ENCODE results near the gene CELSR1. TPM values are rescaled to one million over a fixed set of nuclear protein-coding genes. Genes with fewer than 3 reads are reported as not detected.

CELSR1 gene
- total RNA-seq, 1 experiment from 2014 or later, result 30.7 TPM

DNA sequence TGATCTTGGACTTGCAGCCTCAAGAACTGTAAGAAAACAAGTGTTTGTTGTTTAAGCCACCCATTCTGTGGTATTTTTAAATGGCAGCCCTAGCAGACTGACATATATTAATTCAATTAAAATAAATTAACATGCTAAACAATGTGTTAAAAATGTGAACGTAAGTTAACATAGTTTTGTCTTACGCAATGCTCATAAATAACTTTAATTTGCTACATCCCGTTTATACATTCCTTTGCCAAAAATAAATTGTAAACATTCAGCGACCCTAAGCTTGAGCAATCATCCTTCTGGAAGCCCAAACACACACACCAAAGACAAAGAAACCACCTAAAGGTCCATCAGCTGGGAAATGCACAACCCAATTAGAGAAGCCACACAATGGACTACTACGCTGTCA lies 70.4 kb downstream of the CELSR1 start:
- no TSS peak for BruUV-seq (replicated peaks)
- Histone ChIP-seq H3K4me1 (ENCODE audit: control insufficient read depth, insufficient read depth, low read length) (no peaks in the 10 kb centered on the region), H3K36me3 (ENCODE audit: control insufficient read depth, insufficient read depth, low read length) (no peaks in the 10 kb centered on the region), H3K27me3 (ENCODE audit: control insufficient read depth, insufficient read depth, low read length) (no peaks in the 10 kb centered on the region), H3K4me3 (ENCODE audit: low read depth in 2 of 2, low read length in 2 of 2) (no peak overlapping the region), H3K27ac (ENCODE audit: low read length) (no peak overlapping the region), H3K9me3 (ENCODE audit: control insufficient read depth, insufficient read depth, low read depth, low read length) (no peaks in the 10 kb centered on the region)
- TF ChIP-seq, protein P1, sequence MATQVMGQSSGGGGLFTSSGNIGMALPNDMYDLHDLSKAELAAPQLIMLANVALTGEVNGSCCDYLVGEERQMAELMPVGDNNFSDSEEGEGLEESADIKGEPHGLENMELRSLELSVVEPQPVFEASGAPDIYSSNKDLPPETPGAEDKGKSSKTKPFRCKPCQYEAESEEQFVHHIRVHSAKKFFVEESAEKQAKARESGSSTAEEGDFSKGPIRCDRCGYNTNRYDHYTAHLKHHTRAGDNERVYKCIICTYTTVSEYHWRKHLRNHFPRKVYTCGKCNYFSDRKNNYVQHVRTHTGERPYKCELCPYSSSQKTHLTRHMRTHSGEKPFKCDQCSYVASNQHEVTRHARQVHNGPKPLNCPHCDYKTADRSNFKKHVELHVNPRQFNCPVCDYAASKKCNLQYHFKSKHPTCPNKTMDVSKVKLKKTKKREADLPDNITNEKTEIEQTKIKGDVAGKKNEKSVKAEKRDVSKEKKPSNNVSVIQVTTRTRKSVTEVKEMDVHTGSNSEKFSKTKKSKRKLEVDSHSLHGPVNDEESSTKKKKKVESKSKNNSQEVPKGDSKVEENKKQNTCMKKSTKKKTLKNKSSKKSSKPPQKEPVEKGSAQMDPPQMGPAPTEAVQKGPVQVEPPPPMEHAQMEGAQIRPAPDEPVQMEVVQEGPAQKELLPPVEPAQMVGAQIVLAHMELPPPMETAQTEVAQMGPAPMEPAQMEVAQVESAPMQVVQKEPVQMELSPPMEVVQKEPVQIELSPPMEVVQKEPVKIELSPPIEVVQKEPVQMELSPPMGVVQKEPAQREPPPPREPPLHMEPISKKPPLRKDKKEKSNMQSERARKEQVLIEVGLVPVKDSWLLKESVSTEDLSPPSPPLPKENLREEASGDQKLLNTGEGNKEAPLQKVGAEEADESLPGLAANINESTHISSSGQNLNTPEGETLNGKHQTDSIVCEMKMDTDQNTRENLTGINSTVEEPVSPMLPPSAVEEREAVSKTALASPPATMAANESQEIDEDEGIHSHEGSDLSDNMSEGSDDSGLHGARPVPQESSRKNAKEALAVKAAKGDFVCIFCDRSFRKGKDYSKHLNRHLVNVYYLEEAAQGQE (IDR thresholded peaks at IDR 0.05; ENCODE audit: insufficient read depth in 1 of 2, low read depth in 2 of 2, low read length in 1 of 2), result no peak
- no peak for TF ChIP-seq POLR2AphosphoS5 (IDR thresholded peaks at IDR 0.05; ENCODE audit: low read depth, low read length)
- no peak for ATAC-seq
- POLR2A ChIA-PET, result interaction anchor here (0.6 kb wide), 2 partner anchors 19 to 41 kb away, joined by 3 read pairs; no protein-coding TSS in a partner anchor
- CTCF ChIA-PET, result no interaction called here
- intact Hi-C loops (cut with micrococcal nuclease; ENCODE audit: unreplicated experiment) (no loop called here), in situ Hi-C loops (cut with HindIII; ENCODE audit: low pct_unique_long_range_greater_than_20kb, low sequenced_read_pairs) (no loop called here)
- DNase-seq (ENCODE audit: low read depth, low spot score), result no peak

DNA sequence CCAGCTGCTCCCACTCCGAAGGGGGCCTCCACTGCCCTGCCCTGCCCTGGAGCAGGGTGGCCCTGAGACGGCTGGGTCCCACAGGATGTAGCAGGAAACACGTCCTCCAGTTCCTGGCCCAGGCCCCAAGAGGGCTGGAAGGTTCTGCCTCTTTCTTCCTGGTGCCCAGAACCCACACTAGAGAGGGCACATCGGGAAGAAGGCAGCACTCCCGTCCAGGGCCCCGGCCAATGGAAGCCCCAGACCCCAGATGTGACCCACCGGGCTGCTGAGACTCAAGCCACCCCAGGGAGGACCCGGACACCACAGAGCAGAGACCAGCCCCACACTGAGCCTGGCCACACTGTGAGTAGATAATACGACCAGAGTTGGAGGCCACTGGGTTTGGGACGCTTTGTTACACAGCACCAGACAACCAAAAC lies 71.2 kb downstream of the CELSR1 start:
- H3K4me1 ChIP-seq (ENCODE audit: control insufficient read depth, insufficient read depth, low read length), result no peaks in the 10 kb centered on the region
- CTCF ChIA-PET, result no interaction called here
- TF ChIP-seq POLR2AphosphoS5 (IDR thresholded peaks at IDR 0.05; ENCODE audit: low read depth, low read length) (no peak), TCF7L2 (IDR thresholded peaks at IDR 0.05; ENCODE audit: low read depth, low read length) (no peak), SIN3A (IDR thresholded peaks at IDR 0.05; ENCODE audit: borderline replicate concordance, insufficient read depth, low read depth, low read length) (no peak)
- TF ChIP-seq, protein P2, sequence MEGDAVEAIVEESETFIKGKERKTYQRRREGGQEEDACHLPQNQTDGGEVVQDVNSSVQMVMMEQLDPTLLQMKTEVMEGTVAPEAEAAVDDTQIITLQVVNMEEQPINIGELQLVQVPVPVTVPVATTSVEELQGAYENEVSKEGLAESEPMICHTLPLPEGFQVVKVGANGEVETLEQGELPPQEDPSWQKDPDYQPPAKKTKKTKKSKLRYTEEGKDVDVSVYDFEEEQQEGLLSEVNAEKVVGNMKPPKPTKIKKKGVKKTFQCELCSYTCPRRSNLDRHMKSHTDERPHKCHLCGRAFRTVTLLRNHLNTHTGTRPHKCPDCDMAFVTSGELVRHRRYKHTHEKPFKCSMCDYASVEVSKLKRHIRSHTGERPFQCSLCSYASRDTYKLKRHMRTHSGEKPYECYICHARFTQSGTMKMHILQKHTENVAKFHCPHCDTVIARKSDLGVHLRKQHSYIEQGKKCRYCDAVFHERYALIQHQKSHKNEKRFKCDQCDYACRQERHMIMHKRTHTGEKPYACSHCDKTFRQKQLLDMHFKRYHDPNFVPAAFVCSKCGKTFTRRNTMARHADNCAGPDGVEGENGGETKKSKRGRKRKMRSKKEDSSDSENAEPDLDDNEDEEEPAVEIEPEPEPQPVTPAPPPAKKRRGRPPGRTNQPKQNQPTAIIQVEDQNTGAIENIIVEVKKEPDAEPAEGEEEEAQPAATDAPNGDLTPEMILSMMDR (IDR thresholded peaks at IDR 0.05), result no peak
- TF ChIP-seq, protein P1 (IDR thresholded peaks at IDR 0.05; ENCODE audit: insufficient read depth in 1 of 2, low read depth in 2 of 2, low read length in 1 of 2), result no peak
- H3K36me3 ChIP-seq (ENCODE audit: control insufficient read depth, insufficient read depth, low read length), result no peaks in the 10 kb centered on the region
- H3K4me3 ChIP-seq (ENCODE audit: low read depth in 2 of 2, low read length in 2 of 2), result no peak overlapping the region
- ATAC-seq (no peak), DNase-seq (ENCODE audit: low read depth, low spot score) (no peak)
- in situ Hi-C loops (cut with HindIII; ENCODE audit: low pct_unique_long_range_greater_than_20kb, low sequenced_read_pairs), result no loop called here
- intact Hi-C loops (cut with micrococcal nuclease; ENCODE audit: unreplicated experiment), result no loop called here
- no peaks in the 10 kb centered on the region for H3K9me3 ChIP-seq (ENCODE audit: control insufficient read depth, insufficient read depth, low read depth, low read length)
- no TSS peak for BruUV-seq (replicated peaks)
- POLR2A ChIA-PET, result no interaction called here
- H3K27me3 ChIP-seq (ENCODE audit: control insufficient read depth, insufficient read depth, low read length), result no peaks in the 10 kb centered on the region
- no peak overlapping the region for H3K27ac ChIP-seq (ENCODE audit: low read length)
